Stimulated activated CD8-positive, alpha-beta memory T cell treated with anti-CD3 and anti-CD28 coated beads, Interleukin-7, amount 100 ng/mL, for 1 hour (primary cell): ENCODE measurements around the gene PARP11.

ENCODE experiments used
- DNase-seq, 2 donors: peaks; one replicate each; pipeline ENCODE4 v3.0.0-alpha.2; 2020; ENCODE audit warnings: low read depth in 2 of 2

Gene PARP11

DNA sequence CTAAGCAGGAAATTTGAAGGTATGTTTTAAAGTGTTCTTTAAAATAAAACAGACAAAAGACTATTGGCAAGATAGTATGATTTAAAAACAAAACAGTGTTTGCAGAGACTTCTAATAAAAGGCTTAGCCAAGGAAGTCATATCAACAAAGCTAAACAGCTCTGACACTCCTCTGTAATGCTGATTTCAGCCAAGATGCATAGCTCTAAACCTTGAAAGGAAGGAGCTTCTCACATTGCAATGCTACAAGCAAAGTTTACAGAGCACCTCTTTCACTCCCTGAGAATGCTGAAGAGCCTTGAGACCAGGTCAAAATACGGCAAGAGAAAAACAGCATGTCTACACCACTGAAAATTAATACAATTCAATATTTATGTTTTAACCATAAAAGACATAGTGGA, 51.8 kb downstream of the PARP11 start:
- no peak for DNase-seq

GRCh38 chr12:3820122-3820521, 53.1 kb downstream of the PARP11 start:
- no peak for DNase-seq

DNA sequence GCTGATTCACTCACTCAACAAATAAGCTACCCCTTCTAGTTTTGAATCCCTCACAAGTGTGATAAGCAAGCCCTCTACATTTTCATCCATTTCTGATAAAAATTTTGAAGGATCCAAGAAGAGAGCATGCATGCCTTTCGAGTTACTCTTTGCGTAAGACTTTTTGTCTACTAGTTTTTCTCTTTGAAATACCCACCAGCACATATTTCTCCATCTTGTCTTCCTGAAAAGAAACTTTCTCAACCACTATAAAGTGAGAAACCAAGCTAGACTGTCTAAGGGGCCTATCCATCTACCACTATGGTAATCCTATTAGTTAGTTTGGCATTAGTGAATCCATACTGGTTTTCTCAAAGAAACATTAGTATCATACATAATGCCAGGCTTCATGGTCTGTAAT, 56.9 kb downstream of the PARP11 start:
- no peak for DNase-seq

DNA sequence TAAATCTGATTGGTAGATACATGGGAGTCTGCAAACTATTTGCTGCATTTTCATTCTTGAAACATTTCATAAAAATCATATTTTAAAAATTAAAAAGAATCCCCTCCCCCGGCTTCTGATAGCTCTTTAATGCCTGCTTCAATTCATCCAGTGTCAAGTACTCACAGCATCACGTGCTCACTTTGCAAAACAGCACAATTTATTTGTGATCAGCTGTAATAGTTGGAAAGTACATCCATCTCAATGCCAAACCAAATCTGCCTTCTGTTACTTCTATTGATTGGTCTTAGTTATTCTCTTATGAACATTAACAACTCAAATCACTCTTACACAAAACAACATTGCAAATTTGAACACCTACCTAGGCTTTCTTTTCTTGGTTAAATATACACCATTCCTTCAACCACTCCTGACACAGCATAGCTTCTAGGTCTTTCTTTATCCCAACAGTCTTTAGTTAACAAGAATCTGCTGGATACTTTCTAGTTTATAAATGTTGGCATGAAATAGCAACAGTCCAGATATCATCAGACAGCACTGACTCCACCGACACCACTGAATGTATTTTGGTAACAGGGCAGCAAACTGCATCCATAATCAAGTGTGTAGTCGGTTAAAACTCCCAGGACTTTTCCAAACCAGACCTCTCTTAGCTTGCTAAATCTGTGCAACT, 58.0 kb downstream of the PARP11 start:
- no peak for DNase-seq

DNA sequence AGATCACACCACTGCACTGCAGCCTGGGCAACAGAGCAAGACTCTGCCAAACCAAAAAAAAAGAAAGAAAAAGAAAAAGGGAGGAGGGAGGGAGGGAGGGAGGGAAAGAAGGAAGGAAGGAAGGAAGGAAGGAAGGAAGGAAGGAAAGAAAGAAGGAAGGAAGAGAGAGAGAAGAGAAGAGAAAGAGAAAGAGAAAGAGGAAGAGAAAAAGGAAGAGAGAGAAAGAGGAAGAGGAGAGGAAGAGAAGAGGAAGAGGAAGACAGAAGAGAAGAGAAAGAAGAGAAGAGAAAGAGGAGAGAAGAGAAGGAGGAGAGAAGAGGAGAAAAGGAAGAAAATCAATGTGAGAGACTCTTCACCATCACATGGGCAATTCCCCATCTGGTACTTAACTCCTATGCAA, 62.7 kb downstream of the PARP11 start:
- DNase-seq: no peak

- DNase-seq: no peak
These were observed 63.2 kb downstream of the PARP11 start for GRCh38 chr12:3810016-3810370.

GRCh38 chr12:3809357-3810015, 63.7 kb downstream of the PARP11 start:
- DNase-seq: no peak

GRCh38 chr12:3805077-3805476, 68.1 kb downstream of the PARP11 start:
- no peak for DNase-seq

- peak; percentile 35 to 36 for DNase-seq
These were observed 69.2 kb downstream of the PARP11 start for GRCh38 chr12:3803865-3804472.

DNA sequence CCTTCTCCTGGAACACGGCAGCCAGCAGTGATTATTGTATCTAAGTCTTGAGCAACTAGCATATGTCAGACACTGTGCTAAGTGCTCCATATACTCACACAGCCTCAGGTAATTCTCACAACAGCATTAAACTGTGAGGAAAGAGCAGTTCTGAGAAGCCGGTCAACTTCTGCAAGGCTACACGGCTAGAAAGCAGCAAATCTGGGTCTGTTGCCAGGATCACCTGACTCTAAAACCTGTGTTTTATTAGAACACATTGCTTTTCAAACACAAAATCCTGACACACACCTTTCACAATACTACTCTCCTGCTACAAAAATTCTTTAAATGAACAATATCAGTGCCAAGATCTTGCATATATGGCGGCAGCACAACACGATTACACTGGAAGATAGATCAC, 70.5 kb downstream of the PARP11 start:
- no peak for DNase-seq

GRCh38 chr12:3797531-3798048, 75.6 kb downstream of the PARP11 start:
- no peak for DNase-seq

DNA sequence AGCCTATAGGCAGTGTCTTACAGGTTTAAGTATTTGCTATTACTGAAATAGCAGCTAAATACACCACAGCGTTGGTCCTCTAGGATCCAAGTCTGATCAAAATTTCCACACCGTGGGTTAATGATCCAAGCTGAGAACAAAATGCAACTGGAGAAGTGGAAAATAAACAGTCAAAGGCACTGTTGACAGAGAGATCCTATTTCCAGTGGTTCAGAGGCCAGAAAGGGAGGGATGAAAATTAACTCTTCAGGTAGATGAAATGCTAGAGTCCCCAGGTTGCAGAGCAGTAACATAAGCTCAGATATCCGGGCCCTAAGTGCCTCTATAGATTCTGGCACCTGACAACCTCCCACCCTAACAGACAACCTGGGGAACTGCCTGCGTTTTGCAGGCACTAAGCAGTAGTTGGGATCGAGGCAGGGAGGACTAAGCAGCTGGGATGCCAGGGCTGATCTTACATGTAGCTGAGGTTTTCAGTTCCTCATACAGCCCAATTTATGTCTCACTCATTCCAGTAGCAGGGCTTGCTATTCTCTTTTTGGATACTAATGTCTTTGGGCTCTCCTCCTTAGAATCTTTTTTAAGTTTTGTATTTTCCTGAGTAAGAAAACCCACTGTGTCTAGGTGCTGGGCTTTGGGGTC, 77.6 kb downstream of the PARP11 start:
- no peak for DNase-seq

DNA sequence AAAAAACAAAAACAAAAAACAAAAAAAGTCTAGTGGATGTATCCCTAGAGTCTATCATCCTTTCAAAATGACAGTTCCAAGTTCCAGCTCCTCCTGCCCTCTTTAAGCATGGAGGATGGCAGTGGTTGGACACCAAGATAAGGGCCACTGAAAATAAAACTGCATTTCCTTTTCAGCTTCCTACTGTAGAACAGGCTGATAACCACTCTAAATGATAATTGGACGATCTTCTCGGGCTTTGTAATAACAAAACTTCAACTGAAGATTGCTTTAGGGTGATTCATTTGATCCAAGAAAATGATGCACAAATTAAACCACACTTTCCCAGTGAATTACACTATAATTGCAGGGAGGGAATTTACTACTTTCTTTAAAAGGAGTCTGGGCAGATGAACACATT, 78.1 kb downstream of the PARP11 start:
- DNase-seq: no peak

- no peak for DNase-seq
These were observed 80.4 kb downstream of the PARP11 start for GRCh38 chr12:3792623-3793288.

DNA sequence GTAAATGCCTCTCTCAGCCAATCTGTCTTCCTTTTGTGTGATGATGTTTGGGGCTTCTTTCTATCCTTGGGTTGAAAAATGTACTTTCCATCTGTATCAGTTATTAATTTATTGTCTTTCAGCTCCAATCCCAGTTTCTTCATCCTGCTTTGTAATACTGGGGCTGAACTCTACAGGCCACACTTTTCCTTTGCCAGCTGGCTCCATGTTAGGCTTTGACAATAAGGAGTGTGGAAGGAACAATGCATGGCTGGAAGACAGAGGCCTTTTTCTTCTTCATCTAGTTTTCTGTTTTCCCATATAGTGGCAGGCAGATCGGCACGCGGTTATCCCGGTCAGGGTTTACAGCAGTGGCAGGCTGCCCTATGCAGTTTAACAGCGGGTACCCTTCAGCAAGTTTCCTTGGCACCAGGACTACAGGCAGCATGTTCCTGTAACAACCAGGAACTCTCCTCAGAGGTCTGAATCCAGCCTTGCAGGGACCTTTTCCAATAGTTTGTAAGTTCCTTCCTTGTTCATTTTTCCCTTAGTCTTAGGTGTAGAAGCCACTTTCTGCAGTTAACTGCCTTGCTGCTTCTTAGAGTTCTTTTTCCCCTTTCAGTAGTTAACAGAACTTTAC, 81.8 kb downstream of the PARP11 start:
- DNase-seq: no peak

GRCh38 chr12:3790642-3791041, 82.6 kb downstream of the PARP11 start:
- no peak for DNase-seq

GRCh38 chr12:3789838-3790237, 83.4 kb downstream of the PARP11 start:
- DNase-seq: no peak

- no peak for DNase-seq
These were observed 95.9 kb downstream of the PARP11 start for GRCh38 chr12:3777206-3777809.

- DNase-seq: no peak
These were observed 97.7 kb downstream of the PARP11 start for GRCh38 chr12:3775385-3776035.

GRCh38 chr12:3772380-3772779, 100.8 kb downstream of the PARP11 start:
- no peak for DNase-seq

DNA sequence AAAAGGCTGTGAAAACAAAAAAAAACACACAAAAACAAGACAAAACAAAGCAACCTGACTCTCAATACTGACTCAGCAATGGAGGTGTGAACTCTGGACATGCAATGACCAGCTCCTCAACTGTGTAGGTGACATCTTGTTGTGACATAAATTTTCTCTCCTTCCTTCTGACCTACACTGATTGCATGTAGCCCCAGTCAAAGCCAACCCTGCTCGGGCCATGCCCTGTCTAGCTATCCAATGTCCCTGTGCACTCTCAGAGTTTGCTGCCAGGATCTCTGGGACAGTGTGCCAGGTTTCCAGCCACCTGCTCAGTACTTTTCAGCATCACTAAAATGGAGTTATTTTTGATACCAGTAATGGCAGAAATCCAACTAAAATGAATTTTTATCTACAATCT, 101.3 kb downstream of the PARP11 start:
- DNase-seq: no peak
